ENCODE data around the gene MBLAC1.

- TF ChIP-seq POLR2A (IDR thresholded peaks at IDR 0.05), result no peak
- TF ChIP-seq CTCF (IDR thresholded peaks at IDR 0.05), result no peak
These were observed 15.6 kb upstream of the MBLAC1 start for GRCh38 chr7:100111156-100111555.
